IMR-90 (cell line): ENCODE data around the gene ASB4. TPM values are rescaled to one million over a fixed set of nuclear protein-coding genes. Genes with fewer than 3 reads are reported as not detected.

Experiments
- ATAC-seq: fragments of 200-7000 bp; cut with Tn5 transposase; 2 replicates; pipeline ENCODE4 v1.9.1; 2020; ENCODE audit warnings: low read depth, mild to moderate bottlenecking, moderate library complexity
- BruUV-seq: library from RNA; stranded (reverse); fragments of 400-500 nt; replicated peaks from 2 replicates; lab custom pipeline; 2021; lab: Mats Ljungman, UMichigan
- CTCF ChIA-PET: fragments of 300-600 bp; formaldehyde crosslinking; extraction: SDS; loops from one replicate; lab custom pipeline; 2021; ENCODE audit warnings: antibody characterized with exemption; lab: Yijun Ruan, JAX
- POLR2A ChIA-PET: fragments of 300-600 bp; sonication (Branson Sonifier 250); formaldehyde crosslinking; loops from one replicate; lab custom pipeline; 2022; ENCODE audit warnings: antibody characterized with exemption; ENCODE audit not compliant: unreplicated experiment; lab: Charles Lee
- DNase-seq: peaks from one replicate; pipeline ENCODE4 v3.0.0; 2013
- H2AFZ ChIP-seq: replicated peaks from 2 replicates; pipeline ENCODE3; 2013; ENCODE audit warnings: low read length, mild to moderate bottlenecking; ENCODE audit not compliant: poor library complexity
- H2AK5ac ChIP-seq: 2 replicates; pipeline ENCODE4 v1.6.1; 2013; ENCODE audit warnings: low read depth, low read length, inconsistent platforms
- H2AK9ac ChIP-seq: replicated peaks from 2 replicates; pipeline ENCODE3; 2013; ENCODE audit warnings: mild to moderate bottlenecking, low read depth, low read length, moderate library complexity; ENCODE audit not compliant: poor library complexity
- H2BK120ac ChIP-seq: 2 replicates; pipeline ENCODE4 v1.6.1; 2013; ENCODE audit warnings: low read depth, low read length, inconsistent platforms
- H2BK15ac ChIP-seq: 3 replicates; pipeline ENCODE4 v1.6.1; 2013; ENCODE audit warnings: low read depth, low read length, inconsistent platforms
- H2BK20ac ChIP-seq: 2 replicates; pipeline ENCODE4 v1.6.1; 2013; ENCODE audit warnings: low read depth, mild to moderate bottlenecking, inconsistent platforms, low read length, moderate library complexity
- H2BK5ac ChIP-seq: 2 replicates; pipeline ENCODE4 v1.6.1; 2013; ENCODE audit warnings: mild to moderate bottlenecking, low read depth, low read length, inconsistent platforms; ENCODE audit not compliant: poor library complexity, severe bottlenecking
- H3K14ac ChIP-seq: replicated peaks from 2 replicates; pipeline ENCODE4 v1.6.1; 2013; ENCODE audit warnings: low read depth, low read length, inconsistent platforms
- H3K18ac ChIP-seq: 2 replicates; pipeline ENCODE4 v1.6.1; 2013; ENCODE audit warnings: low read depth, low read length, control low read depth
- H3K23ac ChIP-seq: 2 replicates; pipeline ENCODE4 v1.6.1; 2013; ENCODE audit warnings: low read depth, low read length, inconsistent platforms
- H3K27ac ChIP-seq: 2 replicates; pipeline ENCODE4 v1.5.1; 2013; ENCODE audit warnings: mild to moderate bottlenecking, control low read depth, low read length; ENCODE audit not compliant: insufficient read depth
- H3K27me3 ChIP-seq: 2 replicates; pipeline ENCODE4 v1.6.1; 2013; ENCODE audit warnings: low read length; ENCODE audit not compliant: control insufficient read depth, insufficient read depth
- H3K36me3 ChIP-seq: 2 replicates; pipeline ENCODE4 v1.6.1; 2013; ENCODE audit warnings: low read length, mixed read lengths; ENCODE audit not compliant: control insufficient read depth, insufficient read depth
- H3K4ac ChIP-seq: 2 replicates; pipeline ENCODE4 v1.6.1; 2013; ENCODE audit warnings: low read depth, low read length, inconsistent platforms
- H3K4me1 ChIP-seq: 2 replicates; pipeline ENCODE4 v1.6.1; 2013; ENCODE audit warnings: low read length, mixed read lengths; ENCODE audit not compliant: control insufficient read depth, insufficient read depth
- H3K4me2 ChIP-seq: 2 replicates; pipeline ENCODE4 v1.6.1; 2013; ENCODE audit warnings: low read depth, mild to moderate bottlenecking, control low read depth, low read length, moderate library complexity
- H3K4me3 ChIP-seq: 2 replicates; pipeline ENCODE4 v1.5.1; 2013; ENCODE audit warnings: low read depth, mild to moderate bottlenecking, control low read depth, low read length, moderate library complexity; ENCODE audit not compliant: insufficient read depth
- H3K56ac ChIP-seq: 2 replicates; pipeline ENCODE4 v1.6.1; 2013; ENCODE audit warnings: low read length, inconsistent platforms; ENCODE audit not compliant: insufficient read depth; ENCODE audit errors: extremely low read depth
- H3K79me1 ChIP-seq, 2 experiments: 2 replicates each; pipeline ENCODE4 v1.6.1; 2013; ENCODE audit warnings: low read length in 2 of 2, inconsistent platforms in 1 of 2, low read depth in 1 of 2
- H3K9ac ChIP-seq: 2 replicates; pipeline ENCODE4 v1.6.1; 2013; ENCODE audit warnings: low read depth, low read length, control low read depth
- H3K9me1 ChIP-seq: 2 replicates; pipeline ENCODE4 v1.6.1; 2013; ENCODE audit warnings: low read length, inconsistent platforms; ENCODE audit not compliant: insufficient read depth
- H3K9me3 ChIP-seq: 2 replicates; pipeline ENCODE4 v1.6.1; 2013; ENCODE audit warnings: low read length; ENCODE audit not compliant: control insufficient read depth, insufficient read depth
- H4K20me1 ChIP-seq: 2 replicates; pipeline ENCODE4 v1.6.1; 2013; ENCODE audit warnings: low read length, inconsistent platforms; ENCODE audit not compliant: insufficient read depth
- H4K5ac ChIP-seq: 2 replicates; pipeline ENCODE4 v1.6.1; 2013; ENCODE audit warnings: mild to moderate bottlenecking, low read depth, low read length, control low read depth
- H4K8ac ChIP-seq, 2 experiments: 2 replicates each; pipeline ENCODE4 v1.6.1; 2013; ENCODE audit warnings: low read depth in 2 of 2, low read length in 2 of 2, control low read depth in 1 of 2, inconsistent platforms in 1 of 2
- H4K91ac ChIP-seq: 2 replicates; pipeline ENCODE4 v1.6.1; 2013; ENCODE audit warnings: low read depth, low read length, inconsistent platforms; ENCODE audit not compliant: insufficient read depth
- BHLHE40 ChIP-seq: fragments of 150-350 bp; IDR thresholded peaks from 2 replicates; pipeline ENCODE4 v1.6.1; 2016; ENCODE audit warnings: mild to moderate bottlenecking, low read depth, low read length
- CTCF ChIP-seq: conservative IDR thresholded peaks from 2 replicates; pipeline ENCODE4 v1.5.1; 2012; ENCODE audit warnings: mild to moderate bottlenecking, low read depth, low read length, improper control_type of control experiment
- ELK1 ChIP-seq: fragments of 150-350 bp; IDR thresholded peaks from 2 replicates; pipeline ENCODE4 v1.6.1; 2016; ENCODE audit warnings: low read depth, mild to moderate bottlenecking, low read length, moderate library complexity, borderline replicate concordance
- FOS ChIP-seq: fragments of 150-350 bp; IDR thresholded peaks from 2 replicates; pipeline ENCODE4 v1.6.1; 2016; ENCODE audit warnings: low read depth, low read length
- MAFK ChIP-seq: IDR thresholded peaks from 2 replicates; pipeline ENCODE4 v1.6.1; 2012; ENCODE audit warnings: low read depth, low read length, improper control_type of control experiment
- RAD21 ChIP-seq: IDR thresholded peaks from 2 replicates; pipeline ENCODE4 v1.6.1; 2012; ENCODE audit warnings: low read length, improper control_type of control experiment
- RCOR1 ChIP-seq: IDR thresholded peaks from 2 replicates; pipeline ENCODE4 v1.6.1; 2012; ENCODE audit warnings: mild to moderate bottlenecking, low read length, improper control_type of control experiment; ENCODE audit not compliant: insufficient replicate concordance
- SMC3 ChIP-seq: fragments of 150-350 bp; IDR thresholded peaks from 2 replicates; pipeline ENCODE4 v1.6.1; 2016; ENCODE audit warnings: low read depth, mild to moderate bottlenecking, antibody characterized with exemption, low read length, moderate library complexity
- WGBS, 2 experiments: methylation state at CpG; one replicate each; pipeline versions ENCODE4 v1.1.5 to v1.1.7; 2013; ENCODE audit warnings: missing lambda C conversion rate in 2 of 2; ENCODE audit not compliant: insufficient read length in 1 of 2; ENCODE audit errors: extremely low coverage in 2 of 2; 5-methylcytosine and 5-hydroxymethylcytosine counted together
- dilution Hi-C: fragments of 300-500 bp; cut with HindIII; formaldehyde crosslinking; loops from one replicate; pipeline ENCODE4 v1.14.3; 2018; ENCODE audit warnings: low sequenced_read_pairs; ENCODE audit not compliant: unreplicated experiment
- in situ Hi-C: fragments of 300-500 bp; cut with MboI; formaldehyde crosslinking; loops from 3 replicates; pipeline ENCODE4 v1.14.3; 2019; ENCODE audit warnings: low sequenced_read_pairs, inconsistent platforms, mixed read lengths
- intact Hi-C: fragments of 100-400 bp; cut with micrococcal nuclease; formaldehyde crosslinking; loops from 2 replicates; pipeline ENCODE4 v1.10.0; 2022
- polyA plus RNA-seq, 3 experiments: library from polyadenylated mRNA; depleted of rRNA; stranded (reverse); fragments of >200 nt; gene quantifications; 2 replicates each; pipeline ENCODE4 v1.2.3, GENCODE V29; 2012; ENCODE audit warnings: low replicate concordance in 1 of 3
- total RNA-seq: library from RNA; depleted of rRNA; stranded (reverse); fragments of >200 nt; gene quantifications from 2 replicates; pipeline ENCODE4 v1.2.3, GENCODE V29; 2012

The ASB4 gene
- total and polyA plus RNA-seq, 2 of the 4 experiments (the other 2 are of a cell fraction): not detected

- Histone ChIP-seq H3K27ac (no peak overlapping the region), H3K23ac (no peak overlapping the region)
Measured at GRCh38 chr7:95535662-95536061, 49.9 kb downstream of the ASB4 start.

More at GRCh38 chr7:95535662-95536061, 49.9 kb downstream of the ASB4 start:
- ChIA-PET POLR2A (no interaction called here), CTCF (interaction anchor here (0.9 to 1.6 kb wide), 4 partner anchors 24 to 155 kb away, joined by 3 to 8 read pairs (median 4); no protein-coding TSS in a partner anchor)
- Histone ChIP-seq H3K14ac (no peak overlapping the region), H2BK20ac (no peak overlapping the region), H4K8ac (no peak overlapping the region), H2AK5ac (no peak overlapping the region), H2AK9ac (no peak overlapping the region), H4K91ac (no peak overlapping the region), H4K5ac (no peak overlapping the region), H3K9ac (no peak overlapping the region), H3K9me1 (no peaks in the 10 kb centered on the region), H2BK5ac (no peak overlapping the region), H3K36me3 (no peaks in the 10 kb centered on the region), H2AFZ (no peak overlapping the region), H3K4ac (no peak overlapping the region), H2BK15ac (no peak overlapping the region), H3K56ac (no peak overlapping the region), H3K9me3 (no peaks in the 10 kb centered on the region), H3K4me3 (no peak overlapping the region), H3K4me1 (no peaks in the 10 kb centered on the region), H2BK120ac (no peak overlapping the region), H3K18ac (no peak overlapping the region), H3K27me3 (peaks cover 16% of the 10 kb centered on the region), H3K79me1 (no peaks in the 10 kb centered on the region), H3K4me2 (no peak overlapping the region), H4K20me1 (no peaks in the 10 kb centered on the region)
- ATAC-seq: no peak
- BruUV-seq: no TSS peak
- DNase-seq: no peak
- 0% methylated on average over 1 of the region's 1 CpG; no CpG with 5 or more reads in 1 of the 2 experiments for whole genome bisulfite sequencing, 2 experiments
- no peak for TF ChIP-seq ELK1
- no peak for TF ChIP-seq CTCF
- no peak for TF ChIP-seq RAD21
- TF ChIP-seq FOS: no peak
- no peak for TF ChIP-seq BHLHE40
- no peak for TF ChIP-seq RCOR1
- TF ChIP-seq SMC3: no peak
- no peak for TF ChIP-seq MAFK
- dilution Hi-C loops (no loop called here), intact Hi-C loops (no loop called here), in situ Hi-C loops (loop anchor here (5.0 kb wide), 1 partner anchor 147 kb away; no protein-coding TSS in a partner anchor)
